ENCODE results near the gene APBB2.

DNA sequence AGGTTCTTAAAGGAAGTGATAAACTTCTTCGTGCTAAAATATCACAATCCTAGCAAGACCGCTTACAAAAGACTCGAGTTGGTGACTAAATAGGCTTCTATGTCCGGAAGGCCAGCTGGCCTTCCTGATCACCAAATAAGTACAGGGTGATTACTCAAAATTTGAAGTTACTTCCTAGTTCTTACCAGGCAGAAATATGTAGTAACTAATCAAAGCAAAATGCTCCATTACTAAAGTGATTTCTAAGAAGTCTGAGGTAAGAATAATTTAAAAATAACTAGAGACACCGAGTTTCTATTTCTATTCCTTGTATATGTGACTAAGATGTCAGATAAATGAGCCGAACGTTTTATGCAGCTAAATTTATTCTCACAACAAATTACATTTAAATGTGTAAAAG is 402.4 kb downstream of the APBB2 start:
- TF ChIP-seq, protein P1, sequence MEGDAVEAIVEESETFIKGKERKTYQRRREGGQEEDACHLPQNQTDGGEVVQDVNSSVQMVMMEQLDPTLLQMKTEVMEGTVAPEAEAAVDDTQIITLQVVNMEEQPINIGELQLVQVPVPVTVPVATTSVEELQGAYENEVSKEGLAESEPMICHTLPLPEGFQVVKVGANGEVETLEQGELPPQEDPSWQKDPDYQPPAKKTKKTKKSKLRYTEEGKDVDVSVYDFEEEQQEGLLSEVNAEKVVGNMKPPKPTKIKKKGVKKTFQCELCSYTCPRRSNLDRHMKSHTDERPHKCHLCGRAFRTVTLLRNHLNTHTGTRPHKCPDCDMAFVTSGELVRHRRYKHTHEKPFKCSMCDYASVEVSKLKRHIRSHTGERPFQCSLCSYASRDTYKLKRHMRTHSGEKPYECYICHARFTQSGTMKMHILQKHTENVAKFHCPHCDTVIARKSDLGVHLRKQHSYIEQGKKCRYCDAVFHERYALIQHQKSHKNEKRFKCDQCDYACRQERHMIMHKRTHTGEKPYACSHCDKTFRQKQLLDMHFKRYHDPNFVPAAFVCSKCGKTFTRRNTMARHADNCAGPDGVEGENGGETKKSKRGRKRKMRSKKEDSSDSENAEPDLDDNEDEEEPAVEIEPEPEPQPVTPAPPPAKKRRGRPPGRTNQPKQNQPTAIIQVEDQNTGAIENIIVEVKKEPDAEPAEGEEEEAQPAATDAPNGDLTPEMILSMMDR (conservative IDR thresholded peaks at IDR 0.05) = no peak
- TF ChIP-seq EZH2 (IDR thresholded peaks at IDR 0.05; ENCODE audit: low read depth) = no peak
